K562 treated with DMSO at 1 percent for 24 hours (cell line): ENCODE measurements around the gene SYTL3. TPM values are rescaled to one million over a fixed set of nuclear protein-coding genes. Genes with fewer than 3 reads are reported as not detected.

Experiments
- total RNA-seq: library from RNA; unstranded; fragments of 300-600 nt; gene quantifications from 2 replicates; pipeline ENCODE4 v1.2.3, GENCODE V29; 2022; ENCODE audit warnings: low read depth; ENCODE audit not compliant: insufficient read depth

SYTL3 gene, protein sequence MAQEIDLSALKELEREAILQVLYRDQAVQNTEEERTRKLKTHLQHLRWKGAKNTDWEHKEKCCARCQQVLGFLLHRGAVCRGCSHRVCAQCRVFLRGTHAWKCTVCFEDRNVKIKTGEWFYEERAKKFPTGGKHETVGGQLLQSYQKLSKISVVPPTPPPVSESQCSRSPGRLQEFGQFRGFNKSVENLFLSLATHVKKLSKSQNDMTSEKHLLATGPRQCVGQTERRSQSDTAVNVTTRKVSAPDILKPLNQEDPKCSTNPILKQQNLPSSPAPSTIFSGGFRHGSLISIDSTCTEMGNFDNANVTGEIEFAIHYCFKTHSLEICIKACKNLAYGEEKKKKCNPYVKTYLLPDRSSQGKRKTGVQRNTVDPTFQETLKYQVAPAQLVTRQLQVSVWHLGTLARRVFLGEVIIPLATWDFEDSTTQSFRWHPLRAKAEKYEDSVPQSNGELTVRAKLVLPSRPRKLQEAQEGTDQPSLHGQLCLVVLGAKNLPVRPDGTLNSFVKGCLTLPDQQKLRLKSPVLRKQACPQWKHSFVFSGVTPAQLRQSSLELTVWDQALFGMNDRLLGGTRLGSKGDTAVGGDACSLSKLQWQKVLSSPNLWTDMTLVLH
- total RNA-seq, result 0.37 and 0.38 TPM in 2 replicates

DNA sequence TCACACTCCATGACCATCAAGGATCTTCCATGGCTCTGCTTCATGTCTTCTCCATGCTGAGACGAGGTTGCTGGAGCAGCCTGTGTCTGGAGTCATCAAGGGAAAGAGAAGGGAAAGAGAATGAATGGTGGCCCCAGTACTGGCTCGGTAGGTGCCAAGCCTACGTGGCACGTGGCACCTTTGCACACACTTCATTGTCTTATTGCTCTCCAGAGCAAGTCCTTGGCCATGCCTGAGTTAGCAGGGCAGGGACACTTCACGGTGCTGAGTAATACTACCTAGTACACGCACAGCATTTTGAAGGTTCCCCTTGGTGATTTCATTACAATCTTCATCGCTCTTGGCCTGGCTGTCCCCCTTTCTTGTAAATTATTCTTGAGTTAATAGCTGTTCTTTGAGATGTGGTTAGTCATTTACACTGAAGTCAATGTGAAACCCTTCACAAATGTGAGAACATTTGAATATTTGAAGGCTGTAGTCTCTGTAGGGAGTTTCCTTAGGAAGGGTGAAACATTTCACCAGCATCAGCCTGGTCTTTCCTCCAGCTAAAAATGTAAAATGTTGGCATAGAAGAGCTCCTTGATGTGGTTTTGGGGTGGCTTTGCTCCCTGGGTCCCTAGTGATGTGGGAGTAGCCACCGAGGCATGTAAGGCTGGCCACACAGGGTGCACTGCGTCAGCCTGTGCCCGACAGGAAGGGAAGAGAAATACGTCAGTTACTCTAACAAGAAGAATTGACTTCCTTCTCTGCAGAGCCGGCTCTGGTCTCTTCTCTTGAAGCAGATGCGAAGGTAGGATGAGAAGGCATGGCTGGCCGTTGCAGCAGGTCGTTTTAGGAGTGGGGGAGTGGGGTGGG is at the start of gene SYTL3:
Gene SYTL3, plus strand, starts transcription at position 766 of the 855 bp plus-strand sequence. CDS start 13,215 bp downstream, outside the sequence.

DNA sequence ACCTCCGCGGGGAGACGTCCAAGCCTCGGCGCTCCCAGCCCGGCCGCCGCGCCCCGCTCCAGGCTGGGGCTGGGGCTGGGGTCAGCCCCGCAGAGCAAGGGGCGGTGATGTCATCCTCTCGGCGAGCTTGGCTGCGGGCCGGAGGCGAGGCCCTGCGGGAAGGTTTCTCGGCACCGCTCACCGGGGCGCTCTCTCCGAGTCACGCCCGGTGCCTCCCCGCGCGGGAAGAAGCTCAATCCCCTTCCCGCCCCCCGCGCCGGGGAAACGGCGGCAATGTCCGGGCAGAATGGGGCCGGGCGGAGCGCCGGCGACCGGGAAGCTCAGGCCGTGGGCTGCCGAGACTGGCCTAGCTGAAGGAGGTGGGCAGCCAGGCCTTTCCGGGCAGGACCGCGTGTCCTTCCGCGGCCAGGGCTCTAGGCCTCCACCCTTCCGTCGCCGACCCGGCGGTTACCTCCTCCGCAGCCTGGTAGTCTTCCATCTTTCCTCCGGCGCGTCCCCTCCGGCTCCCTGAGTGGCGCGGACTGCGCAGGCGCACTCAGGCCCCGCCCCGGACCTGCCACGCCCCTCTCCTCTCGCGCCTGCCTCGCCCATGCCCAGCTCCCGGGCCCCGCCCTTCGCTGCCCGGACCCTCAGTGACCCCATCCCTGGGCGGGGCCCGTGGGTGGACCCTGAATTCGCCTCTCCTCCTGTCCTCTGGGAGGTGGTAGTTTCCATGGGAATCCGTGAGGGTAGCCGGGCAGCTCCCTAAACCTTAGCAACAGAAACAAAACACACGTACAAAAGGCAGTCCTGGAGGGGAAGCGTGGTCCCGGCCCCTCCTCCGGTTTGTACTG is 5.4 kb upstream of the SYTL3 start, which contains the start of gene DYNLT1:
Gene DYNLT1, minus strand, starts transcription at position 513 of the 833 bp plus-strand sequence. Its CDS starts 35 bp downstream, at position 478.

Other genes with a start within 250 kb of the SYTL3 start
- gene TMEM181, start 90.0 kb upstream of the SYTL3 start, total RNA-seq, result 7.1 and 9.0 TPM in 2 replicates
- gene DYNLT1, start 5.3 kb upstream of the SYTL3 start, total RNA-seq, result 152 and 174 TPM in 2 replicates
- 180 and 183 TPM in 2 replicates for gene EZR, start 169.3 kb downstream of the SYTL3 start, total RNA-seq